Esophagus muscularis mucosa (tissue), 3 donors: ENCODE data around the gene NETO1.

Source experiments
- CTCF ChIP-seq, 3 experiments: fragments of 200-600 bp in 2 of 3; fragments of 450-650 bp in 1 of 3; sonication (generic) in 2 of 3; IDR thresholded peaks; one replicate each; pipeline ENCODE4 v1.5.1; 2017 to 2019; ENCODE audit warnings: antibody characterized with exemption in 3 of 3, mild to moderate bottlenecking in 2 of 3, moderate library complexity in 1 of 3
- POLR2A ChIP-seq: fragments of 450-650 bp; IDR thresholded peaks from one replicate; pipeline ENCODE4 v1.6.1; 2017; ENCODE audit warnings: antibody characterized with exemption, moderate library complexity, mild to moderate bottlenecking, low read depth

GRCh38 chr18:72846736-72847533, 20.9 kb downstream of the NETO1 start:
- TF ChIP-seq CTCF (IDR thresholded peaks at IDR 0.05) (no peak), POLR2A (no peak)
